ENCODE measurements around the gene DUSP9.

DNA sequence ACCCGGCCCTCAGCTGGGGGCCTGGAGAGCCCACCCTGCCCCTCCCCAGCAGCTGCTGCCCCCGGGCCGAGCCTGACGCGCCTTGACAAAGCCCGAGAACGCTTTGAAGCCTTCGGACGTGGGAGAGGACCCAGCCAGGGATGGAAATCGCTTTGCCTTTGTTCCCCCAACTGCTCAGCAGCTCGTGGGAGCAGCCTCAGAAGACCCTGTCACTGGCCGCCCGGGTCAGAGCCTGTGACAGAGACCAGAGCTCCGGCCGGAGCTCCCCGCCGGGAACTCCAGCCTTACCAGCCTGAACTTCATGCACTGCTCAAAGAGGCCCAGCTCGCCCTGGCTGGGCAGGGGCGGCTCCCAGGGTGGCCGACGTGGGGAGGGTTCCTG lies 38.1 kb downstream of the DUSP9 start:
- TF ChIP-seq CTCF (IDR thresholded peaks at IDR 0.05) (no peak), POLR2A (IDR thresholded peaks at IDR 0.05) (no peak)
